RWPE2 (cell line): ENCODE data around the gene DPAGT1.

Experiments used
- ATAC-seq: fragments of 200-7000 bp; cut with Tn5 transposase; 3 replicates; pipeline ENCODE4 v1.9.1; 2021; ENCODE audit warnings: low read depth
- DNase-seq: peaks from one replicate; pipeline ENCODE4 v3.0.0-alpha.2; 2020; ENCODE audit warnings: low spot score
- H3K27ac ChIP-seq: fragments of 450-650 bp; 2 replicates; pipeline ENCODE4 v1.5.1; 2017; ENCODE audit warnings: mild to moderate bottlenecking; ENCODE audit not compliant: poor library complexity, severe bottlenecking
- H3K27me3 ChIP-seq: fragments of 250-450 bp; sonication (Bioruptor Pico); 2 replicates; pipeline ENCODE4 v1.5.1; 2021; ENCODE audit warnings: mild to moderate bottlenecking, moderate library complexity; ENCODE audit not compliant: insufficient read depth, poor library complexity, severe bottlenecking
- H3K36me3 ChIP-seq: fragments of 250-450 bp; sonication (Bioruptor Pico); 2 replicates; pipeline ENCODE4 v1.5.1; 2020; ENCODE audit warnings: low read depth, mild to moderate bottlenecking, moderate library complexity
- H3K4me1 ChIP-seq: fragments of 250-450 bp; sonication (Bioruptor Pico); 2 replicates; pipeline ENCODE4 v1.5.1; 2021; ENCODE audit warnings: mild to moderate bottlenecking, moderate library complexity; ENCODE audit not compliant: insufficient read depth, poor library complexity, severe bottlenecking
- H3K4me3 ChIP-seq: fragments of 250-450 bp; sonication (Bioruptor Pico); 2 replicates; pipeline ENCODE4 v1.5.1; 2021; ENCODE audit warnings: mild to moderate bottlenecking, moderate library complexity; ENCODE audit not compliant: severe bottlenecking
- H3K9me3 ChIP-seq: fragments of 250-450 bp; sonication (Bioruptor Pico); 2 replicates; pipeline ENCODE4 v1.5.1; 2021; ENCODE audit warnings: mild to moderate bottlenecking, moderate library complexity; ENCODE audit not compliant: severe bottlenecking
- TF ChIP-seq, protein P1 (sequence below): fragments of 450-650 bp; IDR thresholded peaks from one replicate; pipeline ENCODE4 v1.5.1; 2017; ENCODE audit warnings: mild to moderate bottlenecking, moderate library complexity; ENCODE audit not compliant: poor library complexity, severe bottlenecking

DPAGT1 gene

DNA sequence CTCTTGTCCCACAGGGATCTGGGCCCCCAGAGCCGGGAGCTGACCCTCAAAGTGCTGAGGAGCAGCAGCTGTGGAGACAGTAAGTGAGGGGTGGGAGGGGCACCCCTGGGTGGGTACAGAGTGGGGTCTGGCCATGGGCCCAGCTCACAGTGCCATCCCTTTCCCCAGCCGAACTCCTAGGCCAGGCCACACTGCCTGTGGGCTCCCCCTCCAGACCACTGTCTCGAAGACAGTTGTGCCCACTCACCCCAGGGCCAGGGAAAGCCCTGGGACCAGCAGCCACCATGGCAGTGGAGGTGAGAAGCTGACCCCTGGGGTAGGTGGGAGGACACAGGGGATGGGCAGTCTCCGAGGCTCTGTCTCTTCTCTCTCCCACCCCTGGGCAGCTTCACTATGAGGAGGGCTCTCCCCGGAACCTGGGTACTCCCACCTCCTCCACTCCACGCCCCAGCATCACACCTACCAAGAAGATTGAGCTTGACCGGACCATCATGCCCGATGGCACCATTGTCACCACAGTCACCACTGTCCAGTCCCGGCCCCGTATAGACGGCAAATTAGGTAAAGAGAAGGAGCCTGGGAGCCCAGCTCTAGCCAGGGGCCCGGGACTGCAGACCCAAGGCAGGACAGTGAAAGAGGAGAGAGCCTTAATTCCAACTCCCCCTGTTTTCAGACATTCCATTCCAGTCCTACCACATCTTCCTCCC lies 10.8 kb upstream of the DPAGT1 start:
- Histone ChIP-seq H3K27me3 (no peaks in the 10 kb centered on the region), H3K36me3 (0 out of 2 replicates have a peak, but pooled peaks cover 3% of the 10 kb centered on the region), H3K4me1 (no peaks in the 10 kb centered on the region), H3K9me3 (no peaks in the 10 kb centered on the region), H3K27ac (no peak overlapping the region), H3K4me3 (no peak overlapping the region)
- TF ChIP-seq, protein P1, sequence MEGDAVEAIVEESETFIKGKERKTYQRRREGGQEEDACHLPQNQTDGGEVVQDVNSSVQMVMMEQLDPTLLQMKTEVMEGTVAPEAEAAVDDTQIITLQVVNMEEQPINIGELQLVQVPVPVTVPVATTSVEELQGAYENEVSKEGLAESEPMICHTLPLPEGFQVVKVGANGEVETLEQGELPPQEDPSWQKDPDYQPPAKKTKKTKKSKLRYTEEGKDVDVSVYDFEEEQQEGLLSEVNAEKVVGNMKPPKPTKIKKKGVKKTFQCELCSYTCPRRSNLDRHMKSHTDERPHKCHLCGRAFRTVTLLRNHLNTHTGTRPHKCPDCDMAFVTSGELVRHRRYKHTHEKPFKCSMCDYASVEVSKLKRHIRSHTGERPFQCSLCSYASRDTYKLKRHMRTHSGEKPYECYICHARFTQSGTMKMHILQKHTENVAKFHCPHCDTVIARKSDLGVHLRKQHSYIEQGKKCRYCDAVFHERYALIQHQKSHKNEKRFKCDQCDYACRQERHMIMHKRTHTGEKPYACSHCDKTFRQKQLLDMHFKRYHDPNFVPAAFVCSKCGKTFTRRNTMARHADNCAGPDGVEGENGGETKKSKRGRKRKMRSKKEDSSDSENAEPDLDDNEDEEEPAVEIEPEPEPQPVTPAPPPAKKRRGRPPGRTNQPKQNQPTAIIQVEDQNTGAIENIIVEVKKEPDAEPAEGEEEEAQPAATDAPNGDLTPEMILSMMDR: no peak
- DNase-seq: no peak
- ATAC-seq: no peak

DNA sequence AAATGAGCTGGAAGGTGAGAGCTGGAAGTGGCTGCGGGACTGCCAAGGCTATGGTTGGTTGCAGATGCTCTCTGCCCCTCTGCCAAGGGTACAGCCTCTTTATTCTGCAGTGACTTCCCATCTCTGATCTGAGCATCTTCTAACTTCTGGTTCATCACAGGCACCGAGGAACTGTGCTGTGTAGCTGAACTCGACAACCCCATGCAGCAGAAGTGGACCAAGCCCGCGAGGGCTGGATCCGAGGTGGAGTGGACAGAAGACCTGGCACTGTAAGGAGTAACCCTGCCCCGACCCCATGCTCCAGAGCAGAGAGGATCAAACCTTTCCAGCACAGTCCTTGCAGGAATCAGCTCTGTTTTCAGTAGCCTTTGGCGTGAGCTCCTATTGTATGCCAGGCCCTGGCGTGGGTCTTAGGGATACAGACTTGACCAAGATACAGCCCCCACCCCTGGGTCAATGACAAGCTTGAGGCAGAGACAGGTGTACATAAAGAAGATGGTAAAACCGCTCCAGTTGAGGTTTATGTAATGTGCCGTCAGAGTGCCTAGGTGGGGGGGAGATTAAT lies 9.8 kb upstream of the DPAGT1 start:
- H3K4me1 ChIP-seq: no peaks in the 10 kb centered on the region
- H3K27ac ChIP-seq: no peak overlapping the region
- no peak for DNase-seq
- no peaks in the 10 kb centered on the region for H3K27me3 ChIP-seq
- no peak overlapping the region for H3K4me3 ChIP-seq
- TF ChIP-seq, protein P1: no peak
- ATAC-seq: no peak
- H3K9me3 ChIP-seq: no peaks in the 10 kb centered on the region
- H3K36me3 ChIP-seq: 0 out of 2 replicates have a peak, but pooled peaks cover 3% of the 10 kb centered on the region

DNA sequence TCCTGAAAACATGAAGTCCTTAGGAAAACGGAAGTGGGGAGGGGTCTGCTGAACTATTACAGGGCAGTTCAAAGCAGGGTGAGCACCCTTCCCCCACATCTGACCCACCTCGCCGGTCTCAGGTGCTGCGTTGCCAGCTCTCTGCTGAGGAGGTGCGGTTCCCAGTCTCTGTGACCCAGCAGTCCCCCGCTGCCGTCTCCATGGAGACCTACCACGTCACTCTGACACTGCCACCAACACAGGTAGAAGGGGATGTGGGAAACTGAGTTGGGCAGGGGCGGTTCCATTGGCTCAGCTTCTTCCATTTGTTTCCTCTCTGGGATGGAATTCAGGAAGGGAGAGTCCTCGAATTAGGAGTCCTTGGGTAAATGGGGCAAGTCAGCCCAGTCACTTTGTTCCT lies 8.8 kb upstream of the DPAGT1 start:
- no peak for DNase-seq
- H3K36me3 ChIP-seq: 0 out of 2 replicates have a peak, but pooled peaks cover 2% of the 10 kb centered on the region
- H3K9me3 ChIP-seq: no peaks in the 10 kb centered on the region
- no peak for ATAC-seq
- H3K27me3 ChIP-seq: no peaks in the 10 kb centered on the region
- H3K4me3 ChIP-seq: no peak overlapping the region
- TF ChIP-seq, protein P1: no peak
- no peak overlapping the region for H3K27ac ChIP-seq
- no peaks in the 10 kb centered on the region for H3K4me1 ChIP-seq

GRCh38 chr11:119109843-119110242 lies 8.2 kb upstream of the DPAGT1 start:
- H3K27me3 ChIP-seq: no peaks in the 10 kb centered on the region
- no peaks in the 10 kb centered on the region for H3K4me1 ChIP-seq
- no peaks in the 10 kb centered on the region for H3K9me3 ChIP-seq
- H3K4me3 ChIP-seq: no peak overlapping the region
- TF ChIP-seq, protein P1: no peak
- no peak for ATAC-seq
- no peak overlapping the region for H3K27ac ChIP-seq
- DNase-seq: no peak
- H3K36me3 ChIP-seq: no peaks in the 10 kb centered on the region

DNA sequence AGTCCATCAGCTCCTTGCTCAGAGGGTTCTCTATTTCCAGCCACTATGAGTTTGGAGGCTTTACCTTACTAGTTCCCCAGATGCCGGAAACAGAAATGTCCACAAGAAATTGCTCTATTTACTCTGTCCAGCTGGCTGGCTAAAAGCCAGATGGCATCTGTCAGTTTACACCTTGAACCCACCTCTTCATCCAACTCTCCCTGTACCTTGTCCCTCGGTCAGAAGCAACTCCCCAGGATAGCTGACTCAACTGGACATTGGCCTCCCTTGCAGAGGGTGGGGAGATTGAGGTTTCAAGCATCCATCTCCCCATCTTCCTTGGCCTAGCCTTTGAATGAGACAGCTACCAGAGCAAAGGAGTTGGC lies 7.2 kb upstream of the DPAGT1 start:
- no peak for ATAC-seq
- no peak overlapping the region for H3K4me3 ChIP-seq
- no peak for DNase-seq
- no peaks in the 10 kb centered on the region for H3K27me3 ChIP-seq
- H3K27ac ChIP-seq: no peak overlapping the region
- no peaks in the 10 kb centered on the region for H3K36me3 ChIP-seq
- H3K9me3 ChIP-seq: no peaks in the 10 kb centered on the region
- H3K4me1 ChIP-seq: no peaks in the 10 kb centered on the region
- TF ChIP-seq, protein P1: no peak
